Smooth muscle cell (in vitro differentiated cells): Measurements from ENCODE around the gene ATF3. TPM values are rescaled to one million over a fixed set of nuclear protein-coding genes. Genes with fewer than 3 reads are reported as not detected.

Source experiments
- DNase-seq: peaks from one replicate; lab custom pipeline; 2025; ENCODE audit not compliant: unreplicated experiment; lab: John Stamatoyannopoulos, UW
- H2AFZ ChIP-seq: fragments of 200-600 bp; sonication (generic); 2 replicates; pipeline ENCODE4 v1.6.0; 2016; ENCODE audit warnings: antibody characterized with exemption, low read depth, mild to moderate bottlenecking
- H3F3A ChIP-seq: fragments of 200-600 bp; sonication (generic); 2 replicates; pipeline ENCODE4 v1.6.0; 2017; ENCODE audit warnings: antibody characterized with exemption, low read depth
- H3K27ac ChIP-seq: fragments of 200-600 bp; sonication (generic); 2 replicates; pipeline ENCODE4 v1.5.1; 2016; ENCODE audit warnings: low read depth, mild to moderate bottlenecking
- H3K27me3 ChIP-seq: fragments of 200-600 bp; sonication (generic); 2 replicates; pipeline ENCODE4 v1.6.1; 2016; ENCODE audit warnings: low read depth, mild to moderate bottlenecking
- H3K36me3 ChIP-seq: fragments of 200-600 bp; sonication (generic); 2 replicates; pipeline ENCODE4 v1.5.1; 2016; ENCODE audit warnings: low read depth
- H3K4me1 ChIP-seq: fragments of 200-600 bp; sonication (generic); 2 replicates; pipeline ENCODE4 v1.5.1; 2016; ENCODE audit warnings: low read depth
- H3K4me2 ChIP-seq: fragments of 200-600 bp; sonication (generic); 2 replicates; pipeline ENCODE4 v1.6.0; 2016; ENCODE audit warnings: mild to moderate bottlenecking
- H3K4me3 ChIP-seq: fragments of 200-600 bp; sonication (generic); 2 replicates; pipeline ENCODE4 v1.5.1; 2016; ENCODE audit warnings: mild to moderate bottlenecking
- H3K79me2 ChIP-seq: fragments of 200-600 bp; sonication (generic); 2 replicates; pipeline ENCODE4 v1.6.0; 2016; ENCODE audit warnings: low read depth, mild to moderate bottlenecking
- H3K9ac ChIP-seq: fragments of 200-600 bp; sonication (generic); 2 replicates; pipeline ENCODE4 v1.6.0; 2016; ENCODE audit warnings: low read depth
- H3K9me3 ChIP-seq: fragments of 200-600 bp; sonication (generic); replicated peaks from 2 replicates; pipeline ENCODE4 v1.5.1; 2016; ENCODE audit warnings: low read depth
- H4K20me1 ChIP-seq: fragments of 200-600 bp; sonication (generic); 2 replicates; pipeline ENCODE4 v1.6.0; 2016; ENCODE audit warnings: low read depth
- WGBS: methylation state at CpG from one replicate; pipeline ENCODE4 v1.1.7; 2016; ENCODE audit warnings: low lambda C conversion rate; 5-methylcytosine and 5-hydroxymethylcytosine counted together
- polyA plus RNA-seq: library from polyadenylated mRNA; unstranded; fragments of >200 nt; fragmentation: Nextera tagmentation; extraction: Ambion mirVana; gene quantifications from 2 replicates; pipeline ENCODE4 v1.2.1, GENCODE V29; 2016
- total RNA-seq: library from RNA; depleted of rRNA; stranded (reverse); fragments of >200 nt; gene quantifications from 2 replicates; pipeline ENCODE4 v1.2.3, GENCODE V29; 2014
- TF ChIP-seq, protein P1 (sequence below): fragments of 200-600 bp; sonication (generic); IDR thresholded peaks from 2 replicates; pipeline ENCODE4 v1.5.1; 2017; ENCODE audit warnings: borderline replicate concordance, mild to moderate bottlenecking, antibody characterized with exemption; ENCODE audit not compliant: insufficient read depth, poor library complexity, severe bottlenecking

The ATF3 gene
- total and polyA plus RNA-seq, 2 experiments from 2014 or later, result 152 to 231 TPM

DNA sequence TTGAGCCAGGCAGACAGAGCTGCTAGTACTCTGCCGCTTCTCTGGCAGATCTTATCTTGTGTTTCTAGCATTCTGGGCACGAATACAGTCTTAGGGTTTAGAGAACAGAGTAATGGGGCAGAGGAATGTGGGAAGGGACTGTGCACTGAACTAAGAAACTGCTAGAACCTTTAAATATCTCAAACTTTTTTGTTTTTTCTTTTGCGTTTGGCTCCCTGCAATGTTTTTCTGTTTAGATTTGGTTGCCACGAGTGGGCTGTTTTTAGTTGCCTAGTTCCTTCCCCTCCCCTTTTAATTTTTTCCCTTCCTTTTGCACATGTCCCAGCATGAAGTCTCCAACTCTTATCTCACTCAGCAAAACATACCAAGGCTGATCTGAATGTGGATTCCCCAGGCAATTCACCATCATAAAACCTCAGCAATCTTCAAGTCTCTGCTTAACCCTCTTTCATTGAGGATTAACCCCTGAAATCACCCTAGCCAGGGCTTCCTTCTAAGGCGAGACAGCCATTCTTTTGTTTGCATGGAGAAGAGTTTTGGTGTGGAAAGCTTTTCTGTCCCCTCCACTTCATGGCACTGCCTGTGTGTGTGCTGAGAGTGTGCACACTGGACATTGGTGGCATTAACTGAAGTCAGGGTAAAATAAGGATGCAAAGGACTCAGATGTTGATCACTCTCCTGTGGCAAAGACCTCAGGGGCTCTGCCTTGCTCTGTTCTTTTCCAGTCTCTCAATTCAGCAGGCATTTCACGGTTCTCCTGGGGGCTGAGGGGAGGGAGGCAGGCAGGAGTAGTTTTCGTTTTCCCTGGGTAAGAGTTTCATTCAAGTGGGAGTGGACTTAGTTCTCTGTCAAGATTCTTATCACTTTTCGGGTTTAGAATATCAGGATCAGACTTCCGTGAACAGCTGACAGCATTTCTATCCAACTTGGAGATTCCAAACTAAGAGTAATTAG, 2.8 kb upstream of the ATF3 start:
- peaks cover 21% of the 10 kb centered on the region for H3K79me2 ChIP-seq
- H3K4me3 ChIP-seq, result peak overlapping the region; percentile 81
- peak overlapping the region; percentile 98 for H3K4me2 ChIP-seq
- H3K9me3 ChIP-seq, result no peaks in the 10 kb centered on the region
- peaks cover 31% of the 10 kb centered on the region for H3K4me1 ChIP-seq
- no peaks in the 10 kb centered on the region for H3K27me3 ChIP-seq
- under 1% methylated on average over 9 of the region's 9 CpGs for WGBS
- DNase-seq, result no peak
- TF ChIP-seq, protein P1, sequence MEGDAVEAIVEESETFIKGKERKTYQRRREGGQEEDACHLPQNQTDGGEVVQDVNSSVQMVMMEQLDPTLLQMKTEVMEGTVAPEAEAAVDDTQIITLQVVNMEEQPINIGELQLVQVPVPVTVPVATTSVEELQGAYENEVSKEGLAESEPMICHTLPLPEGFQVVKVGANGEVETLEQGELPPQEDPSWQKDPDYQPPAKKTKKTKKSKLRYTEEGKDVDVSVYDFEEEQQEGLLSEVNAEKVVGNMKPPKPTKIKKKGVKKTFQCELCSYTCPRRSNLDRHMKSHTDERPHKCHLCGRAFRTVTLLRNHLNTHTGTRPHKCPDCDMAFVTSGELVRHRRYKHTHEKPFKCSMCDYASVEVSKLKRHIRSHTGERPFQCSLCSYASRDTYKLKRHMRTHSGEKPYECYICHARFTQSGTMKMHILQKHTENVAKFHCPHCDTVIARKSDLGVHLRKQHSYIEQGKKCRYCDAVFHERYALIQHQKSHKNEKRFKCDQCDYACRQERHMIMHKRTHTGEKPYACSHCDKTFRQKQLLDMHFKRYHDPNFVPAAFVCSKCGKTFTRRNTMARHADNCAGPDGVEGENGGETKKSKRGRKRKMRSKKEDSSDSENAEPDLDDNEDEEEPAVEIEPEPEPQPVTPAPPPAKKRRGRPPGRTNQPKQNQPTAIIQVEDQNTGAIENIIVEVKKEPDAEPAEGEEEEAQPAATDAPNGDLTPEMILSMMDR, result no peak
- H3K9ac ChIP-seq, result peak overlapping the region; percentile 98
- peak overlapping the region; percentile 89 for H3K27ac ChIP-seq
- peaks cover 15% of the 10 kb centered on the region for H3F3A ChIP-seq
- H3K36me3 ChIP-seq, result no peaks in the 10 kb centered on the region
- no peak overlapping the region for H2AFZ ChIP-seq
- peaks cover 20% of the 10 kb centered on the region for H4K20me1 ChIP-seq

DNA sequence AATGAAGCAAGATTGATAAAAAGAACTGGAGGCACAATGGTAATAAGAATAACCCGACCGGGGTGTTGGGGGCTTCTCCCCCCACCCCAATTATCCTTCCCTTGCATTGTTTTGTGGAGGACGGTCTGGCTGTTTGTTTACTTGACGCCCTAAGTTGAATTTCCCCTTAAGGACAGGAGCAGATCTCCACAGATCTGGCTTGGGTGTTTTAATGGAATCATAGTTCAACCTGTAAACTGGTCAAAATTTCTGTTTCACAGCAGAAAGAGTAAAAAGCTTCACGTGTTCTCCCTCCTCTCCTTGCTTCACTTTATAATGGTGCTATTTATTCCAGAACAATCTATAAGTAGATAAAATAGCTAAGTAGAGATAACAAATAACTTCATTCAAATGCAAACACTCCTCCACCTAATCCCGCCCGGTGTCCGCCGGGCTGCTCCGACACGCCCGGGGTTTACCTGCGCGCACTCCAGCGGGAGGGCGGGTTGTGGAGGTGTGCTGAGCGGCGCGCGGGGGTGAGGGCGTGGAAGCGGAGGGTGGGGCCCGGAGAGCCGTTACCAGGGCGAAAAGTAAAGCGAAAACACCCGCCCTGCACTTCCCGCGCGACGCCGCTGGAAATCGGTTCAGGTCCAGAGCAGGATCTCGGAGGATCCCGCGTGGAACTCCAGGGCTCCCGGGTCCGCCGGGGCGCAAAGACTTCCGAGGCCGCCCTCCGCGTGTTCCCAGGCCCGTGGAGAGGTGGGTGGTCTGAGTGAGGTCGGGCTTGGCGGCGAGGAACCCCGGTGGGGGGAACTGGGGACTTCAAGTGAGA, 2.0 kb upstream of the ATF3 start:
- DNase-seq, result no peak
- TF ChIP-seq, protein P1, result no peak
- WGBS, result under 1% methylated on average over 47 of the region's 49 CpGs
- Histone ChIP-seq H3K4me3 (peak overlapping the region; percentile 81), H3K4me1 (peaks cover 31% of the 10 kb centered on the region), H3K4me2 (peak overlapping the region; percentile 98), H4K20me1 (peaks cover 29% of the 10 kb centered on the region), H2AFZ (no peak overlapping the region), H3K79me2 (peaks cover 24% of the 10 kb centered on the region), H3K36me3 (no peaks in the 10 kb centered on the region), H3F3A (peaks cover 19% of the 10 kb centered on the region), H3K9me3 (no peaks in the 10 kb centered on the region), H3K27me3 (no peaks in the 10 kb centered on the region), H3K27ac (peak overlapping the region; percentile 89), H3K9ac (peak overlapping the region; percentile 98)

DNA sequence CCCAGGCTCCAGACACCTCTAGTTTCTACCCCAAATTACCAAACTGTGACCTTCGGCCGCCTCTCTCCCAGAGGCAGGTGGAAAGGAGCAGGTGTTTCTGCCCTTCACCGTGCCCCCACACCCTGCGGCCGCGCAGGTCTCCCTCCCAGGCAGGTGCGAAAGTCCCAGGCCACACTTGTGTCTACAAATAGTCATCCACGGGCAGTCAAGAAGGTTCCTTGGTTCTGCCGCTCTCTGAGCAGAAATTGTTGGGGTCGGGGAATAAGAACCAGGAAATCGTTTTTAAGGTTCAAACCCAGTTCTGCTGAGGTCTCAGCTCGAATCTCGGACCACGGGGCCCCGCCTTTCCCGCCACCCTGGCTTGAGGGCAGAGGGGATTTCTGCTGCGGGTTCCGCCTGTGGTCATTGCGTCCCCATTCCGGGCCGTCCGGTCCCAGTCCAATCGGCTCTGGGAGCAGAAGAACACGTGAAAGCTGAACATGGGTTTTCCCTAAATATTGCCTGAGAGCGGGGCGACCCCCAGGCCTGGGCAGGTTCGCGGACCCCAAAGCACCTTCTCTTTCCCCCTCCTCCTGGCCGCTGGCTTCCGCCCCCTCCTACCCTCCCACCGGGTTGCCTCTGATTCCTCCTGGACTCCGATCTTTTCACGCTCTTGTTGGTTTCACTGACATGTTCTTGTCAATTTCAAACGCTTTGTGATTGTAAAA, 1.2 kb upstream of the ATF3 start:
- H3K4me1 ChIP-seq, result peaks cover 31% of the 10 kb centered on the region
- H3K9ac ChIP-seq, result peak overlapping the region; percentile 98
- H3K27me3 ChIP-seq, result no peaks in the 10 kb centered on the region
- H2AFZ ChIP-seq, result no peak overlapping the region
- no peak for DNase-seq
- peak overlapping the region; percentile 89 for H3K27ac ChIP-seq
- TF ChIP-seq, protein P1, result no peak
- no peaks in the 10 kb centered on the region for H3K36me3 ChIP-seq
- H3K4me3 ChIP-seq, result peak overlapping the region; percentile 81
- H3K79me2 ChIP-seq, result peaks cover 24% of the 10 kb centered on the region
- WGBS, result 3% methylated on average over 34 of the region's 34 CpGs
- H3K4me2 ChIP-seq, result peak overlapping the region; percentile 98
- H3F3A ChIP-seq, result peaks cover 26% of the 10 kb centered on the region
- peaks cover 37% of the 10 kb centered on the region for H4K20me1 ChIP-seq
- H3K9me3 ChIP-seq, result no peaks in the 10 kb centered on the region
